Measurements from ENCODE around the gene COX10.

GRCh38 chr17:14203388-14203787 lies 134.1 kb downstream of the COX10 start:
- TF ChIP-seq GATA2 (IDR thresholded peaks at IDR 0.05; ENCODE audit: low read depth, low read length) (no peak), GATA3 (IDR thresholded peaks at IDR 0.05; ENCODE audit: low read depth, low read length) (no peak)

Measured in SH-SY5Y (cell line).